ENCODE results near the gene PTPRM.

GRCh38 chr18:7562491-7562890 is 4.6 kb upstream of the PTPRM start:
- TF ChIP-seq MLX (CRISPR knock-in tag; IDR thresholded peaks at IDR 0.05) (no peak), ARID4B (CRISPR knock-in tag; IDR thresholded peaks at IDR 0.05; ENCODE audit: borderline replicate concordance) (no peak), SP1 (CRISPR knock-in tag; conservative IDR thresholded peaks at IDR 0.05) (no peak), ESRRA (CRISPR knock-in tag; IDR thresholded peaks at IDR 0.05; ENCODE audit: borderline replicate concordance) (no peak), GABPB1 (CRISPR knock-in tag; IDR thresholded peaks at IDR 0.05) (no peak), ATF2 (CRISPR knock-in tag; IDR thresholded peaks at IDR 0.05; ENCODE audit: borderline replicate concordance, low read depth) (no peak), CTCF (IDR thresholded peaks at IDR 0.05) (no peak), IRF2 (CRISPR knock-in tag; IDR thresholded peaks at IDR 0.05; ENCODE audit: borderline replicate concordance, low read depth) (no peak), ZNF121 (CRISPR knock-in tag; IDR thresholded peaks at IDR 0.05) (no peak), FOXK1 (CRISPR knock-in tag; IDR thresholded peaks at IDR 0.05) (no peak)
